Trophoblast cell (in vitro differentiated cells and primary cell): ENCODE results near the gene ECE2.
A peak's percentile ranks its signal among the peaks of the same experiment; 100 is the strongest.

ENCODE experiments used
- DNase-seq, 2 donors: peaks; one replicate each; pipeline ENCODE4 v3.0.0-alpha.2; 2016
- H2AFZ ChIP-seq: 2 replicates; pipeline ENCODE4 v1.6.1; 2013; ENCODE audit warnings: low read length, moderate library complexity, mild to moderate bottlenecking; ENCODE audit not compliant: insufficient read depth, poor library complexity
- H2AK5ac ChIP-seq: 2 replicates; pipeline ENCODE4 v1.6.1; 2013; ENCODE audit warnings: mild to moderate bottlenecking, low read length
- H2BK120ac ChIP-seq: 2 replicates; pipeline ENCODE4 v1.6.1; 2013; ENCODE audit warnings: low read length, mild to moderate bottlenecking, moderate library complexity; ENCODE audit not compliant: insufficient read depth, poor library complexity
- H2BK12ac ChIP-seq: 2 replicates; pipeline ENCODE4 v1.6.1; 2013; ENCODE audit warnings: mild to moderate bottlenecking, low read length, moderate library complexity
- H2BK5ac ChIP-seq: 2 replicates; pipeline ENCODE4 v1.6.1; 2013; ENCODE audit warnings: low read length, low read depth, moderate library complexity, mild to moderate bottlenecking; ENCODE audit not compliant: poor library complexity
- H3K14ac ChIP-seq: 2 replicates; pipeline ENCODE4 v1.6.1; 2013; ENCODE audit warnings: mild to moderate bottlenecking, low read length
- H3K18ac ChIP-seq: 2 replicates; pipeline ENCODE4 v1.6.1; 2013; ENCODE audit warnings: mild to moderate bottlenecking, low read length
- H3K23ac ChIP-seq: 2 replicates; pipeline ENCODE4 v1.6.1; 2013; ENCODE audit warnings: low read length
- H3K27ac ChIP-seq: 2 replicates; pipeline ENCODE4 v1.5.1; 2013; ENCODE audit warnings: low read depth, mild to moderate bottlenecking, inconsistent platforms, low read length, moderate library complexity
- H3K27me3 ChIP-seq: 2 replicates; pipeline ENCODE4 v1.6.1; 2013; ENCODE audit warnings: inconsistent platforms, mild to moderate bottlenecking, low read length, moderate library complexity; ENCODE audit not compliant: insufficient read depth
- H3K36me3 ChIP-seq, 2 experiments: 1 replicate in 1 of 2; 2 replicates in 1 of 2; pipeline ENCODE4 v1.6.1; 2013; ENCODE audit warnings: low read length in 2 of 2, mild to moderate bottlenecking in 2 of 2, moderate library complexity in 1 of 2; ENCODE audit not compliant: insufficient read depth in 2 of 2, control insufficient read depth in 1 of 2
- H3K4ac ChIP-seq: 2 replicates; pipeline ENCODE4 v1.6.1; 2013; ENCODE audit warnings: low read depth, mild to moderate bottlenecking, low read length, moderate library complexity
- H3K4me1 ChIP-seq, 2 experiments: 1 replicate in 1 of 2; 2 replicates in 1 of 2; pipeline ENCODE4 v1.6.1; 2013; ENCODE audit warnings: low read length in 2 of 2, mild to moderate bottlenecking in 2 of 2, moderate library complexity in 1 of 2; ENCODE audit not compliant: insufficient read depth in 2 of 2, control insufficient read depth in 1 of 2
- H3K4me2 ChIP-seq: 2 replicates; pipeline ENCODE4 v1.6.1; 2013; ENCODE audit warnings: inconsistent platforms, mild to moderate bottlenecking, low read length, moderate library complexity
- H3K4me3 ChIP-seq: 2 replicates; pipeline ENCODE4 v1.5.1; 2013; ENCODE audit warnings: mild to moderate bottlenecking, low read depth, low read length, inconsistent platforms
- H3K79me1 ChIP-seq: one replicate; pipeline ENCODE4 v1.6.1; 2013; ENCODE audit warnings: low read length
- H3K79me2 ChIP-seq: 2 replicates; pipeline ENCODE4 v1.6.1; 2013; ENCODE audit warnings: low read length, mild to moderate bottlenecking; ENCODE audit not compliant: control insufficient read depth, insufficient read depth, poor library complexity
- H3K9ac ChIP-seq: 2 replicates; pipeline ENCODE4 v1.6.1; 2013; ENCODE audit warnings: mild to moderate bottlenecking, low read length
- H3K9me3 ChIP-seq: 2 replicates; pipeline ENCODE4 v1.6.1; 2013; ENCODE audit warnings: low read depth, mild to moderate bottlenecking, control low read depth, inconsistent platforms, low read length; ENCODE audit not compliant: insufficient read depth
- H4K12ac ChIP-seq: 2 replicates; pipeline ENCODE4 v1.6.1; 2013; ENCODE audit warnings: low read depth, mild to moderate bottlenecking, low read length, moderate library complexity
- H4K8ac ChIP-seq: 2 replicates; pipeline ENCODE4 v1.6.1; 2013; ENCODE audit warnings: low read depth, mild to moderate bottlenecking, low read length, moderate library complexity
- H4K91ac ChIP-seq: one replicate; pipeline ENCODE4 v1.6.1; 2013; ENCODE audit warnings: low read depth, mild to moderate bottlenecking, low read length, moderate library complexity
- WGBS: extraction: QIAGEN DNeasy Blood & Tissue Kit; methylation state at CpG from one replicate; pipeline ENCODE4 v1.1.7; 2013; ENCODE audit warnings: missing lambda C conversion rate; ENCODE audit not compliant: insufficient read length, insufficient coverage; ENCODE audit errors: extremely low coverage; 5-methylcytosine and 5-hydroxymethylcytosine counted together

The ECE2 gene

DNA sequence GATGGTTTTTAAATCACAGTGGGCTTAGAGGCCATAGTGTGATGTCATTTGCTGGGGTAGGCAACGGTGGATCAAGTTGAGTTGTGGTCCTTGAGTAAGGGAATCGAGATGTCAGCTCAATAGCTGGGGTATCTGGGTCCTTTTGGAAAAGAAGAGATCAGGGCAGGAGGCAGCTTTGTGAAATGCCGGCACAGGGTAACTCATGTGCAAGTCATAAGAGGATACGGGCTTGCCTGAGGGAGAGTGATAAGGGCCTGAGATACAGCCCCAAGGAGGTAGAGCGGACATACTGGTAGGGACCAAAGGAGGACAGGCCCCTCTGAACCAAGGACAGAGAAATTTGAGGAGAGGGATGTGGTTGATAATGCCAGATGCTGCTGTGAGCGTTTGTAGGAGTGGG lies 57.4 kb downstream of the ECE2 start:
- no peak overlapping the region for H2AFZ ChIP-seq
- no peak overlapping the region for H2AK5ac ChIP-seq
- H3K4me3 ChIP-seq = no peak overlapping the region
- H2BK12ac ChIP-seq = no peak overlapping the region
- H4K8ac ChIP-seq = no peak overlapping the region
- DNase-seq = peak; percentile 91 to 94
- no peak overlapping the region for H2BK120ac ChIP-seq
- H3K18ac ChIP-seq = peak overlapping the region; percentile 10
- H3K9me3 ChIP-seq = peaks cover 5% of the 10 kb centered on the region
- H3K23ac ChIP-seq = no peak overlapping the region
- peak overlapping the region; percentile 50 for H4K91ac ChIP-seq
- H3K9ac ChIP-seq = no peak overlapping the region
- peak overlapping the region; percentile 66 for H3K27ac ChIP-seq
- H3K14ac ChIP-seq = no peak overlapping the region
- no peak overlapping the region for H3K4me2 ChIP-seq
- no CpG with 5 or more reads among the region's 6 CpGs for WGBS
- peaks cover 9% of the 10 kb centered on the region for H3K79me2 ChIP-seq
- no peak overlapping the region for H3K4ac ChIP-seq
- H3K27me3 ChIP-seq = no peaks in the 10 kb centered on the region
- H3K4me1 ChIP-seq = peaks cover 28 to 33% of the 10 kb centered on the region in 2 experiments
- H2BK5ac ChIP-seq = peak overlapping the region; percentile 49
- peaks cover 47 to 59% of the 10 kb centered on the region in 2 experiments for H3K36me3 ChIP-seq
- H4K12ac ChIP-seq = no peak overlapping the region
- H3K79me1 ChIP-seq = peaks cover 20% of the 10 kb centered on the region

- H3K27ac ChIP-seq = peak overlapping the region; percentile 65
- WGBS = no CpG with 5 or more reads among the region's 3 CpGs
- no peak overlapping the region for H2BK12ac ChIP-seq
- no peak overlapping the region for H2AK5ac ChIP-seq
- H3K36me3 ChIP-seq = peaks cover 42 to 54% of the 10 kb centered on the region in 2 experiments
- no peak overlapping the region for H4K8ac ChIP-seq
- peak overlapping the region; percentile 0 for H3K14ac ChIP-seq
- H3K18ac ChIP-seq = peak overlapping the region; percentile 26
- H3K79me2 ChIP-seq = peaks cover 9% of the 10 kb centered on the region
- no peak overlapping the region for H3K23ac ChIP-seq
- H3K9me3 ChIP-seq = peaks cover 5% of the 10 kb centered on the region
- peak in 1 of 2 donors; percentile 22 for DNase-seq
- H4K12ac ChIP-seq = no peak overlapping the region
- no peak overlapping the region for H3K4me2 ChIP-seq
- H2AFZ ChIP-seq = no peak overlapping the region
- H3K4me3 ChIP-seq = peak overlapping the region; percentile 56
- H3K4ac ChIP-seq = no peak overlapping the region
- H3K4me1 ChIP-seq = peaks cover 28 to 34% of the 10 kb centered on the region in 2 experiments
- H2BK120ac ChIP-seq = peak overlapping the region; percentile 0
- no peaks in the 10 kb centered on the region for H3K27me3 ChIP-seq
- peak overlapping the region; percentile 1 for H4K91ac ChIP-seq
- H3K79me1 ChIP-seq = peaks cover 20% of the 10 kb centered on the region
- no peak overlapping the region for H3K9ac ChIP-seq
- peak overlapping the region; percentile 35 for H2BK5ac ChIP-seq
Measured at GRCh38 chr3:184333700-184334099, 57.9 kb downstream of the ECE2 start.

DNA sequence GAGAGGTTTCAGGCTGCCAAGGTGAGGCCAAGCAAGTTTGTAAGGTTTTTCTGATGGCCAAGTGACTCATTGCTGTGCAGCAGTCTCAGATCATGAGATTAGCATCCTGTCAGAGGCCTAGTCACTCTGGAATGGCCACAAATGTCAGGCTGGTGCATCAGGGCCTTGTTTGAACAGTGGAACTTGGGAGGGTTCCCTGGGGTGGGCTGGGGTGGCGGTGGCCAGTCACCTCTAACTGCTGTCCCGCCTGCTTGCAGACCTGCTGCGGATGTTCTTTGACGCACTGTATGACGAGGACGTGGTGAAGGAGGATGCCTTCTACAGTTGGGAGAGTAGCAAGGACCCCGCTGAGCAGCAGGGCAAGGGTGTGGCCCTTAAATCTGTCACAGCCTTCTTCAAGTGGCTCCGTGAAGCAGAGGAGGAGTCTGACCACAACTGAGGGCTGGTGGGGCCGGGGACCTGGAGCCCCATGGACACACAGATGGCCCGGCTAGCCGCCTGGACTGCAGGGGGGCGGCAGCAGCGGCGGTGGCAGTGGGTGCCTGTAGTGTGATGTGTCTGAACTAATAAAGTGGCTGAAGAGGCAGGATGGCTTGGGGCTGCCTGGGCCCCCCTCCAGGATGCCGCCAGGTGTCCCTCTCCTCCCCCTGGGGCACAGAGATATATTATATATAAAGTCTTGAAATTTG lies 58.8 kb downstream of the ECE2 start:
- Histone ChIP-seq H3K18ac (no peak overlapping the region), H4K8ac (no peak overlapping the region), H4K12ac (no peak overlapping the region), H3K4me1 (peaks cover 28 to 36% of the 10 kb centered on the region in 2 experiments), H3K4me3 (no peak overlapping the region), H3K9me3 (peaks cover 5% of the 10 kb centered on the region), H3K79me2 (peaks cover 9% of the 10 kb centered on the region), H3K27me3 (no peaks in the 10 kb centered on the region), H2AK5ac (no peak overlapping the region), H4K91ac (no peak overlapping the region), H3K4me2 (no peak overlapping the region), H2BK12ac (no peak overlapping the region), H3K36me3 (peaks cover 37 to 45% of the 10 kb centered on the region in 2 experiments), H2BK120ac (no peak overlapping the region), H3K4ac (no peak overlapping the region), H3K14ac (no peak overlapping the region), H3K27ac (peak overlapping the region; percentile 49), H2AFZ (no peak overlapping the region), H3K79me1 (peaks cover 20% of the 10 kb centered on the region), H3K23ac (no peak overlapping the region), H3K9ac (no peak overlapping the region), H2BK5ac (peak overlapping the region; percentile 4)
- WGBS = no CpG with 5 or more reads among the region's 15 CpGs
- DNase-seq = peak; percentile 83 to 90

GRCh38 chr3:184335291-184335660 lies 59.5 kb downstream of the ECE2 start:
- Histone ChIP-seq H3K14ac (no peak overlapping the region), H3K79me1 (peaks cover 20% of the 10 kb centered on the region), H3K4me2 (peak overlapping the region; percentile 90), H3K79me2 (peaks cover 9% of the 10 kb centered on the region), H3K4me3 (no peak overlapping the region), H3K4ac (peak overlapping the region; percentile 5), H2BK5ac (peak overlapping the region; percentile 5), H2BK12ac (no peak overlapping the region), H3K9ac (no peak overlapping the region), H2AFZ (no peak overlapping the region), H3K27ac (peak overlapping the region; percentile 60), H2BK120ac (no peak overlapping the region), H2AK5ac (no peak overlapping the region), H3K4me1 (peaks cover 28 to 36% of the 10 kb centered on the region in 2 experiments), H3K36me3 (peaks cover 35 to 44% of the 10 kb centered on the region in 2 experiments), H3K18ac (no peak overlapping the region), H4K12ac (no peak overlapping the region), H3K23ac (no peak overlapping the region), H4K91ac (no peak overlapping the region), H4K8ac (peak overlapping the region; percentile 36), H3K27me3 (no peaks in the 10 kb centered on the region), H3K9me3 (peaks cover 5% of the 10 kb centered on the region)
- DNase-seq = no peak
- no CpG with 5 or more reads among the region's 4 CpGs for WGBS
